ENCODE measurements around the gene TBCCD1.

DNA sequence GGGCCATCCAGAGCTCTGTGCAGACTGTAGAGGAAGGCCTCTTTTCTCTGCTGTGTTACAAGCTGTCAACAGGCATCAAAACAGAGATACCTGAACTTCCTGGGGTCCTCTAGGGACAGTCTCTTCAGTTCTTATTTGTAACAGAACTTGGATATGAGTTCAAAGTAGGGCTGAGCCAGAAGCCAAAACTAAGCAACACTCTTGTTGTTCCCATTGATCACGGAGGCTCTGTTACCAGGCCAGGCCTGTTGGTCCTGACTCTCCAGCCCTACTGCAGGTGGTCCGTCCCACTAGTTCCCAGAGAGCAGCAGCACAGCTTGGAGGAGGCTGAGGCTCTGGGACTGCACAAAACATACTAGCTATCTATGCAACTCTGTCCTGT is 32.6 kb upstream of the TBCCD1 start:
- TF ChIP-seq, protein P1, sequence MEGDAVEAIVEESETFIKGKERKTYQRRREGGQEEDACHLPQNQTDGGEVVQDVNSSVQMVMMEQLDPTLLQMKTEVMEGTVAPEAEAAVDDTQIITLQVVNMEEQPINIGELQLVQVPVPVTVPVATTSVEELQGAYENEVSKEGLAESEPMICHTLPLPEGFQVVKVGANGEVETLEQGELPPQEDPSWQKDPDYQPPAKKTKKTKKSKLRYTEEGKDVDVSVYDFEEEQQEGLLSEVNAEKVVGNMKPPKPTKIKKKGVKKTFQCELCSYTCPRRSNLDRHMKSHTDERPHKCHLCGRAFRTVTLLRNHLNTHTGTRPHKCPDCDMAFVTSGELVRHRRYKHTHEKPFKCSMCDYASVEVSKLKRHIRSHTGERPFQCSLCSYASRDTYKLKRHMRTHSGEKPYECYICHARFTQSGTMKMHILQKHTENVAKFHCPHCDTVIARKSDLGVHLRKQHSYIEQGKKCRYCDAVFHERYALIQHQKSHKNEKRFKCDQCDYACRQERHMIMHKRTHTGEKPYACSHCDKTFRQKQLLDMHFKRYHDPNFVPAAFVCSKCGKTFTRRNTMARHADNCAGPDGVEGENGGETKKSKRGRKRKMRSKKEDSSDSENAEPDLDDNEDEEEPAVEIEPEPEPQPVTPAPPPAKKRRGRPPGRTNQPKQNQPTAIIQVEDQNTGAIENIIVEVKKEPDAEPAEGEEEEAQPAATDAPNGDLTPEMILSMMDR (optimal IDR thresholded peaks at IDR 0.05 in 1 of 3, IDR thresholded peaks at IDR 0.05 in 1 of 3, conservative IDR thresholded peaks at IDR 0.05 in 1 of 3; ENCODE audit: extremely low read depth in 1 of 3, insufficient read depth in 2 of 3, low read length in 3 of 3): no peak
- no peak for TF ChIP-seq EZH2 (IDR thresholded peaks at IDR 0.05; ENCODE audit: low read length)
